DOHH2 (cell line): Measurements from ENCODE around the gene ANXA8.

ENCODE experiments used
- EZH2phosphoT487 ChIP-seq: fragments of 200-600 bp; sonication (generic); IDR thresholded peaks from 2 replicates; pipeline ENCODE4 v1.6.1; 2017; ENCODE audit warnings: borderline replicate concordance, mild to moderate bottlenecking, antibody characterized with exemption, low read length, moderate library complexity, mixed read lengths
- TF ChIP-seq, protein P1 (sequence below): fragments of 200-600 bp; sonication (generic); IDR thresholded peaks from one replicate; pipeline ENCODE4 v1.5.1; 2014; ENCODE audit warnings: antibody characterized with exemption, mild to moderate bottlenecking, low read depth, low read length; ENCODE audit not compliant: poor library complexity, severe bottlenecking

DNA sequence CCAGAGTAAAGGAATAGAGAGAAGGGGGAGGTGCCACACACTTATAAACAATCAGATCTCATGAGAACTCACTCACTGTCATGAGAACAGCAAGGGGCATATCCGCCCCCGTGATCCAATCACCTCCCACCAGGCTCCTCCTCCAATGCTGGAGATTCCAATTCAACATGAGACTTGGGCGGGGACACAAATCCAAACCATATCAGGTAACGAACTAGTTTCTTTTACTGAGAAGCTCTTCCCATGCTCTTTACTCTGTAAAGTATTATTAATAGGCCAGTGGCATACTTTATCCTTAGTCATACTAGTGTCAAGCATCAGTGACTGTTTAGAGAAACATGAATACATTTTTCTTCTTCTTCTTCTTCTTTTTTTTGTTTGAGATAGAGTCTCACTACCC lies 60.4 kb downstream of the ANXA8 start:
- TF ChIP-seq, protein P1, sequence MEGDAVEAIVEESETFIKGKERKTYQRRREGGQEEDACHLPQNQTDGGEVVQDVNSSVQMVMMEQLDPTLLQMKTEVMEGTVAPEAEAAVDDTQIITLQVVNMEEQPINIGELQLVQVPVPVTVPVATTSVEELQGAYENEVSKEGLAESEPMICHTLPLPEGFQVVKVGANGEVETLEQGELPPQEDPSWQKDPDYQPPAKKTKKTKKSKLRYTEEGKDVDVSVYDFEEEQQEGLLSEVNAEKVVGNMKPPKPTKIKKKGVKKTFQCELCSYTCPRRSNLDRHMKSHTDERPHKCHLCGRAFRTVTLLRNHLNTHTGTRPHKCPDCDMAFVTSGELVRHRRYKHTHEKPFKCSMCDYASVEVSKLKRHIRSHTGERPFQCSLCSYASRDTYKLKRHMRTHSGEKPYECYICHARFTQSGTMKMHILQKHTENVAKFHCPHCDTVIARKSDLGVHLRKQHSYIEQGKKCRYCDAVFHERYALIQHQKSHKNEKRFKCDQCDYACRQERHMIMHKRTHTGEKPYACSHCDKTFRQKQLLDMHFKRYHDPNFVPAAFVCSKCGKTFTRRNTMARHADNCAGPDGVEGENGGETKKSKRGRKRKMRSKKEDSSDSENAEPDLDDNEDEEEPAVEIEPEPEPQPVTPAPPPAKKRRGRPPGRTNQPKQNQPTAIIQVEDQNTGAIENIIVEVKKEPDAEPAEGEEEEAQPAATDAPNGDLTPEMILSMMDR, result no peak
- TF ChIP-seq EZH2phosphoT487, result no peak
